ENCODE measurements around the gene PAEP.
"Not testable (repeated sequence)": the region's sequence is repeated elsewhere in the genome, so short reads cannot be mapped to it uniquely, and the experiment has no call there.

- not testable (repeated sequence) for TF ChIP-seq CTCF (IDR thresholded peaks at IDR 0.05); POLR2AphosphoS5 (IDR thresholded peaks at IDR 0.05); EP300 (IDR thresholded peaks at IDR 0.05; ENCODE audit: low read depth); POLR2A (IDR thresholded peaks at IDR 0.05)
Observed at GRCh38 chr9:135534192-135534711, 27.3 kb upstream of the PAEP start.
